Epithelial cell of proximal tubule (primary cell): ENCODE results near the gene MAP3K2. TPM values are rescaled to one million over a fixed set of nuclear protein-coding genes. Genes with fewer than 3 reads are reported as not detected.

ENCODE experiments used
- DNase-seq: peaks from one replicate; pipeline ENCODE4 v3.0.0-alpha.2; 2011; ENCODE audit warnings: low read depth
- H3K4me3 ChIP-seq: 2 replicates; pipeline ENCODE4 v1.5.1; 2011; ENCODE audit warnings: low read depth, mild to moderate bottlenecking, low read length
- CTCF ChIP-seq: conservative IDR thresholded peaks from 2 replicates; pipeline ENCODE4 v1.5.1; 2012; ENCODE audit warnings: low read depth, mild to moderate bottlenecking, low read length
- total RNA-seq: library from RNA; depleted of rRNA; stranded (reverse); fragments of >200 nt; gene quantifications from 2 replicates; pipeline ENCODE4 v1.2.3, GENCODE V29; 2015

The MAP3K2 gene
- total RNA-seq = 17.6 and 22.4 TPM in 2 replicates

GRCh38 chr2:127387655-127388422, at the start of gene MAP3K2:
TSS of gene MAP3K2 (minus strand) at chr2:127387975. CDS start at chr2:127343129, 44,846 bp downstream.
- DNase-seq = no peak
- H3K4me3 ChIP-seq = peak within 1 kb of the TSS; percentile 84
- TF ChIP-seq CTCF = no peak

GRCh38 chr2:127437056-127437455, 49.3 kb upstream of the MAP3K2 start:
- no peak overlapping the region for H3K4me3 ChIP-seq
- no peak for TF ChIP-seq CTCF
- no peak for DNase-seq

GRCh38 chr2:127434515-127434914, 46.7 kb upstream of the MAP3K2 start:
- DNase-seq = no peak
- no peak for TF ChIP-seq CTCF
- H3K4me3 ChIP-seq = no peak overlapping the region

- DNase-seq = no peak
- H3K4me3 ChIP-seq = no peak overlapping the region
- TF ChIP-seq CTCF = no peak
These were observed 43.7 kb upstream of the MAP3K2 start for GRCh38 chr2:127431408-127432023.

GRCh38 chr2:127429844-127430425, 42.2 kb upstream of the MAP3K2 start:
- TF ChIP-seq CTCF = no peak

GRCh38 chr2:127429291-127429690, 41.5 kb upstream of the MAP3K2 start:
- no peak for DNase-seq
- no peak for TF ChIP-seq CTCF
- no peak overlapping the region for H3K4me3 ChIP-seq

More at GRCh38 chr2:127429844-127430425, 42.2 kb upstream of the MAP3K2 start:
- H3K4me3 ChIP-seq = no peak overlapping the region
- no peak for DNase-seq
